CD4-positive, alpha-beta T cell treated with Interleukin-4 for 4 hours (primary cell): Measurements from ENCODE around the gene SPTBN1.

ENCODE experiments used
- DNase-seq: peaks from one replicate; pipeline ENCODE4 v3.0.0-alpha.2; 2020

The SPTBN1 gene

DNA sequence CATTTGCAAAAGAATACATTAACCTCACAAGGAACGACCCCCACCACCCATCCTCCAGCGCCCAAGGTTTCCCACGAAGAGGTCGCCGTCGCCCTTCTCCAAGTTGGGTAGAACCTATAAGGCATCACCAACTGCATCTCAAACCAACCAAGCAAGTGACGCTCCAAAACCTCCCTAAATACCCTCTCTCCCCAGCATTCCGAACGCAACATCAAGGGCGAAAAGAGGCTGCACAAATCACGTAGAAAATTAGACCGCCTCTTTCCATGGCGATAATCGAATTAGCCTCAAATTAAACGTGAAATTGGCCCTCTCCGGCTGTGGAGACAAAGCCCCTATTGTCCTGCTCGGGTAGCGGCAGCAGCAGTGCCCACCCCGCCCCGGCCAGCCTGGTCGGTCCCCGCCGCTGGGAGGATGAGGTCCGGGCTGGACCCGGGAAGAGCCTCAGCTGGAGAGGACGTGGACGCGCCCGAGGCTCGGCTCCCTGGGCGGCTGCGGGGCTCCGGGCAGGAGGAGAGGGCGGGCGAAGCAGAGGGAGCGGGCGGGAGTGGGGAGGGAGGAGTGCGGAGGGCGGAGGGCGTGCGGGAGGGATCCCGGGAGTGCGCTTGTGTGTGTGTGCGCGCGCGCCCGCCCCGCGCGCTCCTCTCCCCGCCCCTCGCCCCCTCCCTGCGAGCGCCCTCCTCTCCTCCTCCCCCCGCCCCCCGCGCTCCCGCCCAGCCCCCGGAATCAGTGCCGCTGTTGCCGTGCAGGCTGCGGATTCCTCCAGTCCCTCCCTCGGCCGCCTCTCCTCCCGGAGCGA, at the start of gene SPTBN1:
TSS of gene SPTBN1 (plus strand) at position 765 of the 799 bp plus-strand sequence. CDS start 70,092 bp downstream, outside the sequence.
- DNase-seq: no peak

DNA sequence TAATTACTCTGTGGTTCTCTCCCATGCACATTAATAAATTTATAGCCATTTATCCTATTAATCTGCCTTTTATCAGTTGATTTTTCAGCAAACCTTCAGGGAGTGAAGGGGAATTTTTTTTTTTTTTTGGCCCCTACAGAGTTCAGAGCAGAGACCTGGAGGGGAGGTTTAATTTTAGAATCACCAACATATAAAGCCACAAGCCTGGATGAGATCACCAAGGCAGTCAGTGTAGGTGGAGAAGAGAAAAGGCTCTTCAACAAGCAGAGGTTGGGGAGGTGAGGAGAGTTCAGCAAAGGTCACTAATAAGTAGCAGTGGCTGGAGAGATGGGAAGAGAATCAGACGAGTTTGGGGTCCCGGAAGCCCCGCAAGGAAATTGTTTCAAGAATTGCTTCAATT, 48.4 kb upstream of the SPTBN1 start:
- DNase-seq: no peak

DNA sequence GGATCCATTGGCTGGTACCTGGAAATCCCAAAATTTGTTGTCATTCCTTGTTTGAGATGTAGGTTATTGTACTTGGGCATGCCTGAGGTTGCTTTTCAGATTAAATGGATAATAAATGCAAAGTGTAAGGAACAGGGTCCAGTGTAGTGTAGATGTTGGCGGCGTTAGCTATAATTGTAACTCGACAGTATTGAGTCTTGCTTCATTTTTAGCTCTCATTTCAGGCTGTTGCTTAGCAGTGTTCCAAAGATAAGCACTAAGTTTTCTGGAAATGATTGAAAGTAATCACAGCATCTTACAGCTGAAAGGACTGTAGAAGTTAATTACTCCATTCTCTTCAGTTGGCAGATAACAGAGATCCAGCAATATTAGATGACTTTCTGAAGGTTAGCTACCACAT, 47.8 kb upstream of the SPTBN1 start:
- DNase-seq: no peak

DNA sequence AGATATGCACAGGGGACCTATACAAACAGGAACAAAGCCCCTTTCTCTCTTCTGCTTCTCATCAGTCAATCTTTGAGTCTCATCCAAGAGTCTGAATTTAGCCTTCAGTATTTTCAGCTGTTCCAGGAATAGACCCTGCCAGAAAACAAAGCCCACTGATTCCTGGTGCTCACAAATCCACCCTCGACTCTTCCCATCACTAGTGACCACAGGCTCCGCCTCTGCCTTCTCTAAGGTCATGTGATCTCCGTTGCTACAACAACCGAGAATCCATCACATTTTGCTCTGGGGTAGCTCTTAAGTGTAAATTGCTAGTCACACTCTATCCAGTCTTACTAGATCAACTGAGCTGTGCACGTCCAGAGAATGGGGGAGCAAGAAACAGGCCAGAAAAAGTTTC, 46.4 kb upstream of the SPTBN1 start:
- no peak for DNase-seq

DNA sequence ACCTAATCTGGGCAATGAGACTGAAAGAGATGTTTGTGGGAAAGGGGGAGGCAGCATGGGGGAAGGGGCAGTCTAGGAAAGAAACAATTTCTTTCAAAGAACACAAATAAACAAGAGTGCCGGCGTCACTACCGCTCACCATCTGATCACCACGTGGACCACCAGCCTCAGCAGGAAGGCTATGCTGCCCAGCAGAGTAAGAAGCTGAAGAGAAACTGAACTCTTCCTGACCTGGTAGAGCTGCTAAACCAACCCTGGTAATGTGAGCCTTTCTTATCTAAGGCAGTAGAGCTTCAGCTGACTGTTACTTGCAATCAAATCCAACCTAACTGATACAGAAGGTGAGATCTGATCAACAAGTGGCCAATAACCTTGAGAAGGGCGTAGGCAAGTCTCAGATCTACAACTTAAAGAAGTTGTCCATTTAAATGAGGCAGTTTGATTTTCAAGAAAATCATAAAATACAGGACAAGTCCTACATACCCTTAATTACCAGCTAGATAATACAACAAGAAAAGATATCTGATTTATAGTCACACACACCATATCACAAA, 44.2 kb upstream of the SPTBN1 start:
- no peak for DNase-seq

DNA sequence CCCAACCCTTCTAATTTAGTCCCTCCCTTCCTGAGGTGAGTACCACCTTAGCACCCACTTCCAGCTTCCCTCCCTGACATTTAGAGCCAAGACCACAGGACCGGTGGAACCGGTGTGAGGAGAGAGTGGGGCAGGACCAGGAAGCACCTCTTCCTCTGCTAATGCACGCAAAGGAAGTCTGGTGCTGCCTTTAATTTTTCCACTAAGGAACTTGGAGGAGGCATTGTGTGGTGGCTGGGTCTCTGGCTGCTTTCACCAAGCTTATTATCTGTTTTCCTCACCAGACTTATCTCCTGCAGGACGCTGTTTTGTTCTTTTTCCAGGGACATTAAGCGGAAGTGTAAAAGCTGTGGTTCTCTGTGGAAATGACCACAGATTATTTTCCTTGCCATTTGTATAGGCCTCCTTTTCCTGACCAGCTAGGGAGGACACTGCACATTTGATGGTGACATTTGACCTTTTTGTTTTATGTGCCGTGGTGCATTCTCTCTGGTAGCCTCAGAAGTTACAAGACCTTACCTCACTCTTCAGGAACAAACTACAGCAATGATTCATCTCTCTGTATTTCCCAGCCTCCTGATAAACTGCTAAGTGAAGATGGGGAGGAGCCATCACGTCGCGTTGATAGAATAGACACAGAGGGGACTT, 39.8 kb upstream of the SPTBN1 start:
- no peak for DNase-seq

DNA sequence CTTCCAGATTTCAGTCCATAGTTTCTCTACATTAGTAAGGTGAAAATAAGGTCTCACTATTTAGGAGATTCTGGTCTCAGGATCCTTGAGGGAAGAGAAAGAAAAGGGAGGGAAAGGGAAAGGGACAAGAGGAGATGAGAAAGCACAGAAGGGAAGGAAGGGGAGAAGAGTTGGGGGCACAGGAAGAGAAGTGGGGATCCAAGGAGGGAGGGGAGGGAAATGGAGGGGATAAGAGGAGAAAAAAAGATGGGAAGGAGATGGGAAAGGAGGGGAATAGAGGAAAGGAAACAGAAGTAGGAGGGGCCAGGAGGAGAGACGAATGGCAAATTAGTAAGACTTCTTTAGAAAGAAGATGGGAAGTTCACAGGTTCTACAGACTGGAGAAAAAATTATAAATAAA, 39.2 kb upstream of the SPTBN1 start:
- DNase-seq: no peak

DNA sequence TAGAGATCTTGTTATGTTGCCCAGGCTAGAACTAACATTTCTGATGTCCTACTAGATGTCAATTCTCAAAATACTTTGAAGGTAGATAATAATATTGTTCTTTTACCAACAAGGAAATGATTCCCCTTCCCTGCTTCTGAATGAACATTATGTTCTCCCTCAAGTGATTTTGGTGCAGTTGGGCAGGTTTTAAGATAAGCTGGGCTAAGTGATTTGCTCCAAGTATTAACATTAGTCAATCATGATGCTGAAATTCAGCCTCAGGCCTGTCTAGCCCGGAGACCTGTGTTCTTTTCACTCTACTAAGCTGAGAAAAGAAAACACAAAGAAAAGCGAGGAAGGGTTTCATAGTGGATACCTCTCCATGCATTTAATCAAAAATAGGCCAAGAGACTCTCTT, 38.5 kb upstream of the SPTBN1 start:
- DNase-seq: no peak

DNA sequence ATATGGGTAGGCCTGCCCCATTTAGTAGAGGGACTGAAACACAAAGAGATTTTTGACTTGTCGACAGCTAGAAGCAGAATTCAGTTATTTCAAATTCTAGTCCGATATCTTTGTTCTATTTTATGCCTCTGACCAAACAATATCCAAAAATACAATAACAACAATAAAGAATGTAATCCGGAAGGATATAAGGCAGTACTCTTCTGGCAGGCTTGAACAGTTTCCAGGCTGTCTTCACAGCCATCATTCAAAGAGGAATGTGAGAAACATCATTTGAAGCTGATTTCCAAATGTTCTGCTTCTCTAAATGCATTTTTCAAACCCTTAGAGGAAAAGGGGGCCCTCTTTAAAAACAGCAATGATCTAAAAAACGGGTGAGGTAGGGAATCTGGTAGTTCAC, 36.7 kb upstream of the SPTBN1 start:
- DNase-seq: no peak

DNA sequence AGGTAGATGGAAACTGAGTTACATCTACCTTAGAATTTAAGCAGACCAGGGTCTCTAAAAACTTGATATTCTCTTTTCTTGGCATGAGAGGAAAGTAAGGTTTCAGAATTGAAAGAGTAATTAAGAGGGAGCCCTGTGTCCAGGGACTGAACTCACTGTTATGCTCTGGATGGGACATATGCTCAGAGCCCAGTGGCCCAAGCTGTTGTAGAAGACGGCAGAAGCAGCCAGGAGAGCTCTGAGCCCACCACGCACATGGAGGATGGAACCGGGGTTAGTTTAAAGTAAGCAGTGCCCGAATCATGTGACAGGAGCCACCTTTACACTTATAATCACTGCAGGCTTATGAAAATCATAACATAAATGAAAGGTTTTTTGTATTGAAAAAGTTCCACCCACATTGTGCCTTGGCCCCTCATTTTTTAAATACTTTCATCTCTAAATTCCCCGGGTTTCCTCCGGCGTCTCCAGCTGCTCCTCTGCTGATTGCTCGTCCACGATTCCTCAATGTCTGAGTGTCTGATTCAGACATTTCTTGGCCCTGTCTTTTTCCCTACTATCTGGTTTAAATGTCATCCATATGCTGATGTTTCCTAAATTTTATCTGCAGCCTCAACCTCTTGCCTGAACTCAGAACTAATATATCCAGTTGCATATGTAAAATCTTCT, 36.1 kb upstream of the SPTBN1 start:
- DNase-seq: no peak

DNA sequence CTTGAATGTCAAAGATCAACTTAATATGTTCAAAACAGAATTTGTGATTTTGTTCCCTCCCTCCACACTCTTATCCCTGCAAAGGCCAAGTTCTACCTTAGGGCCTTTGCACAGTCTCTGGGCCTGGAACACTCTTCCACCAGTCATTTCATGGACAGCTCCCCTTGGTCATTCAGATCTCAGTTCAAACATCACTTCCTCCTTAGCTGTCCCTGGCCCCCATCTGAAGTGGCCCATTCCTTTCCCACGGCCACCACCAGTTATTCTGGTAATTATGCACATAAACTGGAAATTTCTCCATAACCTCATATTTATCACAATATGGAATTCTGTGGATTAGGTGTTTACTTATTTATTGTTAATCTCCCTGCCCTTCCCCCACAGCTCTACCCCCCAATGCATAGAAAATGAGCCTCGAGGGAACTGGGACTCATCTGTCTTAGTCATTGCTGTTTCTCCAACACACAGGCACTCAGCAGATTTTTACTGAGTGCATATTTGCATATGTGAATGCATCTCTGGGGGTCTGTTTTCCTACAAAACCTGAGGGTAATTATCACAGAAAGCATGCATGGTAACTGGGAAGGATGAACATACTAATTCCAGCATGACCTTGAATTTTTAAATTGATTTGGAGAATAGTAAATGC, 35.5 kb upstream of the SPTBN1 start:
- DNase-seq: no peak

DNA sequence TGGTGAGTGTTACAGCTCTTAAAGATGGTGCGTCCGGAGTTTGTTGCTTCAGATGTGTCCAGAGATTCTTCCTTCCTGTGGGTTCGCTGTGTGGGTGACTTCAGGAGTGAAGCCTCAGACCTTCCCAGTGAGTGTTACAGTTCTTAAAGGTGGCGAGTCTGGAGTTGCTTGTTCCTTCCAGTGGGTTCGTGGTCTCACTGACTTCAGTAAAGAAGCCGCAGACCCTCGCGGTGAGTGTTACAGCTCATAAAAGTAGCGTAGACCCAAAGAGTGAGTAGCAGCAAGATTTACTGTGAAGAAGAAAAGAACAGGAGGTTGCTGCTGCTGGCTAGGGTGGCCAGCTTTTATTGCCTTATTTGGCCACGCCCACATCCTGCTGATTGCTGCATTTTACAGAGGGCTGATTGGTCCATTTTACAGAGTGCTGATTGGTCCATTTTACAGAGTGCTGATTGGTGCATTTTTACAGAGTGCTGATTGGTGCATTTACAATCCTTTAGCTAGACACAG, 34.0 kb upstream of the SPTBN1 start:
- peak; percentile 15 for DNase-seq

DNA sequence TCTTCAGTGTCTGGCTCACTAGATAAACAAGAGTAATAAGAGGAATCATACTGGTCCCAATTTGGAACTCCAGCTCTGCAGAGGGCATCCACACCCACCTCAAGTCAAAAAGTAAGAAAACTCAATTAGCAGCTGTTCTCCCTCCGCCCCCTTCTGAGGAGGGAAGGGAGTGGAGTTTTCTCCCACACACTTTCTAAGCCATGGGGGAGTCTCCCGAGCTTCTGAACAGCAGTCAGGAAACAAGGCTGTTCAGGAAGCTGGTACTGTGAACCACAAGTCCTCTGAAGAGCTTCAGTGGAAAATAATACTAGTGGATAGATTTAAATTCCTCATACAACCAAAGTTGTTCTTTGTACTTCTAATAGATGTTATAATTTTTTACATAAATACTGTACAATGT, 32.9 kb upstream of the SPTBN1 start:
- no peak for DNase-seq

DNA sequence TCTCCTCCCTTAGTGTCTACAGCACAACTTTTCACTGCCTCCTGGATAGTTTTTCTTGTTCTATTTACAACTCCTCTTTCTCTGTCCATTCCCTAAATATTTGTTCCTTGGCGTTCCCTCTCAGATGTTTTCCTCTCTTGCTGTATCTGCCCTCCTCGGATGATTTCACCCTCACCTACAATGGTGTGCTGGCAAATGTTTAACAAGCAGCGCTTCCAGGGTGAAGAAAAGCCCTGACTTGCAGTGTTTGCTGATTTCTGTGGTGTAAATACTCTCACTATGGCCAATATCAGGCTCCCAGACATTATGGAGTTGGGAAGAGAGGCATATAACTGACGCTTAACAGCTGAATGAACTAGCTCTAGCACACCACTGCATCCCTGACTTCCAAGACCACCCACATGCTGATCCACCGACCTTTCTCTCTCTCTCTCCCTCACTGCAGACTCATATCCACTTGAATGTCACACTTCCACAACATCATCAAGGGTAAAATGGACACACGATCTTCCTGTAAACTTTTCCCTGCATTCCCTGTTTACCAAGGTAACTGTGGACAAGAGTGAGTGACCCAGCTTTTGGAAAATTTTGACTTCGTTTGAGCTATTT, 31.5 kb upstream of the SPTBN1 start:
- DNase-seq: no peak

DNA sequence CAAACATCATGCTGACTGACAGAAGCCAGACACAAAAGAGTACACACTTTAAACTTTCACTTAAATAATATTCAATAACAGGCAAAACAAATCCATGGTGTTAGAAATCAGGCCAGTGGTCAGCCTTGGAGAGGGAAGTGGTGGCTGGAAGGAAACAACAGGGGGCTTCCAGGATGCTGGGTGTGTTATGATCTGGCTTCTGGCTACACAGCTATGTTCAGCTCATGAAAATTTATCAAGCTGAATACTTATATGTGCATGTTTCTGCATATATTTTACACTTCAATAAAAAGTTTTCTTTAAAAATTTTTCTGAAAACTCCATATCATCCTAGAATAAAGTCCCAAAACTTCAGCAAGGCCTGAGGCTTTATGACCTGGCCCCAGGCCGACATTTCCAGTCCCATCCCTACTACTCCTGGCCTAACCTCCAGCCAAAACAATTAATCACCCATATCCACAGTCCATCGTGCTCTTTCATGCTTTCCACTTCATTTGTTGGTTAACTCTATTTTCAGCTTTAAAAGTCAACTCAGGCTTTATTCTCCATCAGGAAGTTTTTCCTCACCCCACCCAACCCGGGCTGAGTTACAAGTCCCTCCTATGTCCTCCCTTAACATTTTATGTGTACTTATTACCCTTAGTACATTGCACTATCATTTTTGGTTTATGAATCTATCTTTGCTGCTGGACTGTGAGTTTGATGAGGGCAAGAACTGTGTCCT, 27.9 kb upstream of the SPTBN1 start:
- no peak for DNase-seq

DNA sequence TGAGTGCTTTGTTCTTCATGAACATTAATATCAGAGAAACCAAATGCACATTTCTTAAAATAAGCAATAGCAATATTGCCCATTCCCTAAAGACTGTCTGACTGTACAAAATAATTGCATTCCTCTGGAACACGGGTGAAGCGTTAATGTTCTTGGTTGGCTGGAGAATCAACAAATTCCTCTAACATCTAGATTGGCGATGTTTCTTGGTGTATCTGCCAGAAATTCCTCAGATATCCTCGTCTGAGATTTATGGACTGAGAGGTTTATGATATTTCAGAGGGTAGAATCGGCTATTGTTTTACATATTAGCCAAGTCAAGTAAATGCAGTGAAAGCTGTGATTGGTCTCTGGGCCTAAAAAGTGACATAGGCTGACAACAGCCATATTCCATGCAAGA, 27.1 kb upstream of the SPTBN1 start:
- DNase-seq: no peak

DNA sequence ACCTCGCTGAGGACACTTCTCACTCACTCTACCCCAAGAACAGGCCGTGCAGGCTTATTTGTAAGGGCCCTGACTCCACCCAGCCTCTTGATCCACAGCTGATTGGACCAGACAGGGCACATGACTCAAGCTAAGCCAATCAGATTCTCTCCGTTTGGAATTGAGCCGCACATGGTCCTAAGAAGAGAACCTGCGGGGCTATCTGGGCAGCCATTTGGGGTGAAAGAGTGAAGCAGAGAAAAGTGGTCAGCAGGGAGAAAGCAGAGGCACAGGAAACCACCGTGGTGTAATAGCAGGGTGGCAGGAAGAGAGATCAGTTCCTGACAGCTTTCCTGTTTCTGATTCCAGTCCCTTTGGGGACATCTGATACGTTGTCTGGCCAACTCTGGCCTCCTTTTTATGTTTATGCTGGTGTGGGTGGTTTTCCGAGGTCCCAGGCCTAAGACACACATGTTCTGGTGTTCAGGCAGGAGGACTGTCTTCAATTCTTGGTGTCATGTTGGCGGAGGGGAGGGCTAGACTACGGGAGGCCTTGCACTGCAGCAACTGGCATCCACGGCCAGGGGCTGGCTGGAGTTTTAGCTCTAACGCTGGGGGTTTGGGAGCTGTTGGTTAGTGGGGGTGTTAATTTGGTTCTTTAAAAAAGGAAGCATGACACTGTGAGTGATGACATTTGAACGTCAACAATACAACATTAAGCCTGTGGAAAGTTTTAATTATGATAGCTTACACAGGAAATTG, 26.1 kb upstream of the SPTBN1 start:
- DNase-seq: no peak

DNA sequence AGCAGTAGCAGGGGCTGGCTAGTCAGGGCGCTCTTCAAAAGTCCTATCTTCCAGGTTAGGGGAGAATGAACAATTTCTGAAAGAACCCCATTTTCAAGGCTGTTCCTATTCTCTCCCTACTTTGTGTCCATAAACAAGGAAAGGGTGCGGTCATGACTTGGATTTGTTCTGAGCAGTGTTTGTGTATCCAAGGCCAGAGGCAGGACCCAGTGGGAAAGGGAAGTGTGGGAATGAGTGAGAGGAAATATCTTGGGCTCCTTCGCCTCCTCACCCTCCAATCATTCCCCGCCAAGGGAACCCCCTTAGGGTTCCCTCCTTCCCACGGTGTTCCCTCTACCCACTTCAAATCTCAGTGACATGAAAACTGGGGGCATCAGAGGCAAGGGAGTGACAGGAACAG, 25.5 kb upstream of the SPTBN1 start:
- no peak for DNase-seq

DNA sequence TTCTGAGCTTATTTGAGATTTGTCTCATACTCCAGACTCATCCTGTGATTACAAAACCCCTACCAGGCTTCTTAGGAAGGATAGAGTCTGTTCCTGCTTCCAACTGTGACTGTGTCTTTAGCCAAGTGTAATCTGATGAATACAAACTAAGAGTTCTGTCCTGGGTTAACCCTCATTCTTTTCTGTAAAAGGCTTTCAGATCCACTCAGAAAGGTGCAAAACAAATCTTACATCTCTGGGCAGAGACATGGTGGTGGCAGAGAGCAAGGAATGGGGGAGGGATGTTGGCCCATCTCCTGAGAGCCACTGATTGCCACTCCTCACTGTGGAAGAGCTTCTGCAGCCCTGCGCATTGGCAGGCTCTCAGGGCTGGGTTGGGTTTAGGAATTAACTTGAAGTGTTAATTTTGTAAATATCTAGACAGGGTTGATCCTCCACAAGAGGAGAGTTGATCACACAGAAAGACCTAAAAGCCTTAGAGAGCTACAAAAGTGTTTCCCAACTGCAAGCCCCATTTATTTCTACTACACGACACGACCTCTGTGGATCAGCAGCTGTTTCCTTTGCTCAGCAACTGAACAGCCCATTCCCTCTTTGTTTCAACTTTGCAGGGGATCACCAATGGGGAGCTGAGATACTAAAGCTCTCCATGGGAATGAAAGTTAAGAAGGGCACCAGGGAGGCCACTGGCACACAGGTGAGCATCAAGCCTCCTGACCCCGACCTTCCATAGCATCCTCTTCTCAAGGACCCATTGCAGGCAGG, 23.7 kb upstream of the SPTBN1 start:
- no peak for DNase-seq

DNA sequence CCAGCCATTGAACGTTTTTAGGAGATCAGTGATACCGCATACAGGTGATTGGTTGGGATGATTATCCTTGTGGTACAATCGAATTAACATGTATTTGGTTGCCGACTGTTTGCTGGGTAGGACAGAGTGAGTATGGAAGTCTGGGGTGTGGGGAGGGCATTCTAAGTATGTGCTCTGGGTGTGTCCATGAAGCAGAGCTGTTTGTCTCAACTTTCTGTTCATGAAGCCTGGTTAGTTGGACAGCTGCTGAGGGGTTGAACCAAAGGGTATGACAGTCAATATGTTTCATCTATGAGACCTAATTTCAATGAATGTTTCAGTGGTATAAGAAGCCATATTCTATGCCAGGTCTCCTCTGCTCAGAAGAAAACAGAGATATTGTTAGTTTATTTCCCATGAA, 21.9 kb upstream of the SPTBN1 start:
- DNase-seq: no peak
